GM20431 (cell line): Measurements from ENCODE around the gene STAM.
"Not testable (repeated sequence)": the region's sequence is repeated elsewhere in the genome, so short reads cannot be mapped to it uniquely, and the experiment has no call there.

Experiments used
- in situ Hi-C: fragments of 300-500 bp; cut with MseI, MboI; formaldehyde crosslinking; loops from one replicate; pipeline ENCODE4 v1.15.0; 2020; ENCODE audit warnings: low sequenced_read_pairs; ENCODE audit not compliant: unreplicated experiment

Gene STAM

DNA sequence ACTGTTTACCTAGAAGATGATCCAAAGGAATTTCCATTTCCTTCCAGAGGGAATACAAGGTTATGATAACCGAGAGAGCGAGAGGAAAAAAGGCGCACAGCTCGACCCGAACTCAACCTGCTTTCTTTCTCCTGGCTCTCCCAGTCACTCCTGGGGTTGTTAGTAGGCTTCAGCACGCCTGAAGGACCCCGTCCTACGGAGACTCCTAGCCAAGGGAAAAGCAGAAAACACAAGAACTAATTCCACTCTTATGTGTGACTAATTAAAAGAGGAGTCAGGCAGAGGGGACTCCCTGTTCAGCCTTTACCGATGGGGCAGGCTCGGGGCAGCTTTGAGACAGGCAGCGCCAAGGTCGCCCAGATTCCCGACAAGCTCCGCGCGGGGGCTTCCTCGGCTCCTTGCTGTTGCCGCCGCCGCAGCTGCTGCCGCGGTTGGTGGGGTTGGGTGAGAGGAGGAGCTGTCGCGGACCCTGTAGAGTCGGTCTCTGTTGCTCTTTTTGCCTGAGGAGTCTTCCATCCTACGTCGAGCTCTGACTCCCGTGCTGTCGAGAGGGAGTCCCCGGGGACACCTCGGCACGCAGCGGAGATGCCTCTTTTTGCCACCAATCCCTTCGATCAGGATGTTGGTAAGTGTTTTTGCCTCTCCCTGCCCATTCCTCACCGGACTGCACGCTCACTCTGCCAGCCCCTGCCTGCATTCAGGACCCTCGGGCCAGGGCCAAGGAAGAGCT, at the start of gene STAM:
STAM (plus strand) TSS at position 397 of the 730 bp plus-strand sequence; CDS start at position 586, 189 bp downstream.
- in situ Hi-C loops = no loop called here

DNA sequence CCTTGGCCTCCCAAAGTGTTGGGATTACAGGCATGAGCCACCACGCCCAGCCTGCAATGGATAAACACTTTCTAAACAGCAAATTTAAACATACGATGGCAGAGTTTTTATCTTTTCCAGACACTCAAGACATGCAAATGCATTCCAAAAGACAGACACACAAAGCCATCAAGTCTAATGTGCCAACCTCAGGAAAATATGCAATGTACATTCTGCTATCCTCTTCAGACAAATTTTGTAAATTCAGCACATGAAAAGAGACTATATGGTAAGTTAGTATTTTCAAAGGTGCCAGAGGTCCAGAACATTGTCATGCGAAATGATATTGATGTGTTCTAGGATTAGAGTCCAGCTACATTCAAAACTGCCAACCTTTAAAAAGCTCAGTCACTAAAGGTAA, 46.6 kb upstream of the STAM start:
- in situ Hi-C loops = no loop called here

DNA sequence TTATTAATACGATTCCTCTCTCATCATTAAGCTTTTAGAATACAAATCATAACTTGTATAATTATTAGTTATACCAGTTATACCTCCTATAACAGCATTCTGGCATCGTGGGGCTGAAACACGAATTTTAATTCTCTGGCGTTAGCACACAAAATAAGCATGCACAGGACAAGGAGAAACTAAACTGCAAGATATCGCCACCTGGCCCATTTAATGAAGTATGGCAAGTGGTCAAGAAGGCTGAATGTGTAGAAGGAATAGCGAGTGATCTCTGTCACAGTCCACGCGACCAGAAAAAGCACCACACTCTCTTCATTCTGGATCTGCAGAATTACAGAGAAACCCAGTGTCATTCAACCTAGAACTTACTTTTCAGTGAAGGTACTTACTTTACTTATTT, 44.9 kb upstream of the STAM start:
- in situ Hi-C loops = no loop called here

DNA sequence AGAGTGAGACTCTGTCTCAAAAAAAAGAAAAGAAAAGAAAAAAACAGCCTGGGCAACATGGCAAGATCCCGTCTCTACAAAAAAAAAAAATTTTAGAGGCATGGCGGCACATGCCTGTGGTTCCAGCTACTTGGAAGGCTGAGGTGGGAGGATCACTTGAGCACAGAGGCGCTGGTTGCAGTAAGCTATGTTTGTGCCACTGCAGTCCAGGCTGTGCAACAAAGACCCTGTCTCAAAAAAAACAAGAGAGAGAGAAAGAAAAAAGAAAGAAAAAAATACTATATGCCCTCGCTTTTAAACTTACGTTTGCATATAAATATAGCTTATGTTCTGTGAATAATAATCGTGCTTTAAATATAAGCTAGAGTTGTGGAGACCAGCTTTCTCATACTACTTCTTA, 38.0 kb upstream of the STAM start:
- in situ Hi-C loops = loop anchor here (10.0 to 25.0 kb wide), 2 partner anchors 139 to 256 kb away; no protein-coding TSS in a partner anchor

DNA sequence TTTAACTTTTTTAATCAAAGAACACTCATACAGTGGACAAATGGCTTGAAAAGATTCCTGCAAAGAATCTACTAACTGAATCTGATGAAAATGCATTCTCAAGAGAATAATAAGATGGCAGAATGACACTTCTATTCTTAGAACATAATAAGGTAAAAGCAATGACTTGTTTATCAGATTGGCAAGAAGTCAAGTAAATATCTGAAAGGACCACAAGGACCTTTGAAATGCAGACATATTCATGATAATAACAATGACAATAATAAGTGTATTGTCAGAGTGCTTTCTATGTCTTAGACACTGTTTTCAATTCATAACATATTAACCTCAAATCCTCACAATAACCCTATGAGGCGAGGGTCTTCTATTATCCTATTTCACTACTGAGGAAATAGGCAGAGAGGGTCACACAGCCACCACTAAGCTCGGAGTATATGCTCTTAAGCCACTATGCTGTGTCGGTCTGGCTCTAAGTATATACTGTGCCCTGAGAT, 37.4 kb upstream of the STAM start:
- in situ Hi-C loops = loop anchor here (10.0 to 25.0 kb wide), 2 partner anchors 138 to 256 kb away; no protein-coding TSS in a partner anchor

DNA sequence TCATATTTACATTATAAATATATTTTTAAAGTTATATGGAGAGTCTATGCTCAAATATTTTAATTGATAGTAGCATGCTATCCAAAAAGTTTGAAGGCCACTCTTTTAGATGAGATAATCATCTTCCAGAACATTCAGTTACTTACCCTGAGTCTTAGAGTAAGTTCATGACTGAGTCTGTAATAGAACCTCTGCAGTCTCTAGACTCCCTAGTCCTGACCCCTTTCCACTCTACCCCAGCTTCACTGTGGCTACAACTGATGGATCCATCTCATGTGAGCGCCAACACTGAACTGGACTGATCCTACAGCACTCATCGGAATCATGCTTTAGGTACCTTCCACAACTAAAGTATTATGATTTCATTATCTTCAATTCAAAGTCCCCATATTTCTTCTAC, 36.9 kb upstream of the STAM start:
- in situ Hi-C loops = loop anchor here (10.0 to 25.0 kb wide), 2 partner anchors 138 to 255 kb away; no protein-coding TSS in a partner anchor

DNA sequence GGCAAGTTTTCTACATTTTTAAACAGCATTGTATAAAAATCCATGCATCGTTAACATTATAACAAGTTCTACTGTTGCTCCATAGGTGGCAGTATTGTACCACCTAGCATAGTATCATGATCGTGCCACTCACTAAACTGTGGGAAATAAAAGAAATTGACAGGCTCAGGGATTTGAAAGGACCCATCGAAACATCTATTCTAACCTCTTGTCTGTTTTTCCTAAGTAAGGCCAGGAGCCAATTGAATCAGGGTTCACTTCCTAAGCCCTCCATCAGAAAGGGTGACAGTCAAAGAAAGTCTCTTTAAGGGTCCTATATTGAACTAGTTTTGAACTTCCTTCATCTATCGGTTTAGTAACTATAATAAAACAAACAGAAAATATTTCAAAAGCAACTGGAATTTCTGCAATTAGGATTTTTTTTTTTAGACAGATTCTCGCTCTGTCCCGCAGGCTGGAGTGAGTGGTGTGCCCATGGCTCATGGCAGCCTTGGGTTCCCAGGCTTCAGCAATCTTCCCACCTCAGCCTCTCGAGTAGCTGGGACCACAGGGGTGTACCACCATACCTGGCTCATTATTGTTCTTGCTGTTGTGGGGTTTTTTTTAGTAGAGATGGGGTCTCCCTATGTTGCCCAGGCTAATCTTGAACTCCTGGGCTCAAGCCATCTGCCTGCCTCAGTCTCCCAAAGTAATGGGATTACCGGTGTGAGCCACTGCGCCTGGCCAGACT, 36.2 kb upstream of the STAM start:
- in situ Hi-C loops = loop anchor here (10.0 to 25.0 kb wide), 2 partner anchors 137 to 255 kb away; no protein-coding TSS in a partner anchor

DNA sequence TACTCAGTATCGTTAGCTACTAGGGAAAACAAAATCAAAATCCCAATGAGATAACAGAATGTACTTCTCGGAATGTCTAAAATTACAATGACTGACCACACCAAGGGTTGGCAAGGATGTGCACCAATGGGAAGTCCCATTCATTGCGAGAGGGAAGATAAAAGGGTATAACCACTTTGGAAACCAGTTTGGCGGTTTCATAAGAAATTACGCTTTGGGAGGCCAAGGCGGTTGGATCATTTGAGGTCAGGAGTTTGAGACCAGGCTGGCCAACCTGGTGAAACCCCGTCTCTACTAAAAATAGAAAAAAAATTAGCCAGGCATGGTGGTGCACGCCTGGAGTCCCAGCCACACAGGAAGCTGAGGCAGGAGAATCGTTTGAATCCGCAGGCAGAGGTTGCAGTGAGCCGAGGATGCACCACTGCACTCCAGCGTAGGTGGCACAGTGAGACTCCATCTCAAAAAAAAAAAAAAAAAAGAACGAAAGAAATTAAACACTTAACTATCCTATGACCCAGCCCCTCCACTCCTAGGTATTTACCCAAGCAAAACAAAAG, 34.4 kb upstream of the STAM start:
- in situ Hi-C loops = loop anchor here (10.0 to 25.0 kb wide), 2 partner anchors 135 to 253 kb away; no protein-coding TSS in a partner anchor

DNA sequence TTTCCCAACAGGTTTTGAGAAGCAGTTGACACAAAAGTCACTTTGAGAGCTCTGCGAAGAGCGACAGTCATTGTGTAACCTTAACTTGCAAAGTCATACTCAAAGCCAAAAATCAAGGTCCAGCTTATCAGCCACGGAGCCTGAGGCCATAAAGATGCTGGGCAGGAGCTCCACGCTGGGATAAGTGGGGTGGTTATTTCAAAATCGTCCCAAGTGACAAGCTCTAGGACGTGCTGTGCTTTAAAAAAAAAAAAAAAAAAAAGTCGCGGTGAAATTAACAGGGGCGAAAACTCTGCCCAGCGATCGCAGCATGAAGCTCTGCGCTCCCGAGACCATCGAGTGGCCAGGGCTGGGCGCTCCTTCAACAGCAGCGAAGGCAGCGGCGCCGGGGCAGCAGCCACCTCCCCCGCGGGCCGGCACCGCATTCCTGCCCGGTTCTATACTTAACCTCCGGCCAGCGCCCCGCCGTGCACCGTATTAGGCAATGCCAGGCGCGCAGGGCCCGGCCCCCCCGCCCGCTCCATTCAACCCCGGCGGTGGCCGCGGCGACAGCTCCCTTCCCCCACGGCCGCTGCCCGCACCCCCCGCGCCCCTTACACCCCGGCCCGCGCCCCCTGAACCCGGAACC, 27.4 kb upstream of the STAM start:
- in situ Hi-C loops = loop anchor here (25.0 kb wide), 1 partner anchor 246 kb away; no protein-coding TSS in a partner anchor

DNA sequence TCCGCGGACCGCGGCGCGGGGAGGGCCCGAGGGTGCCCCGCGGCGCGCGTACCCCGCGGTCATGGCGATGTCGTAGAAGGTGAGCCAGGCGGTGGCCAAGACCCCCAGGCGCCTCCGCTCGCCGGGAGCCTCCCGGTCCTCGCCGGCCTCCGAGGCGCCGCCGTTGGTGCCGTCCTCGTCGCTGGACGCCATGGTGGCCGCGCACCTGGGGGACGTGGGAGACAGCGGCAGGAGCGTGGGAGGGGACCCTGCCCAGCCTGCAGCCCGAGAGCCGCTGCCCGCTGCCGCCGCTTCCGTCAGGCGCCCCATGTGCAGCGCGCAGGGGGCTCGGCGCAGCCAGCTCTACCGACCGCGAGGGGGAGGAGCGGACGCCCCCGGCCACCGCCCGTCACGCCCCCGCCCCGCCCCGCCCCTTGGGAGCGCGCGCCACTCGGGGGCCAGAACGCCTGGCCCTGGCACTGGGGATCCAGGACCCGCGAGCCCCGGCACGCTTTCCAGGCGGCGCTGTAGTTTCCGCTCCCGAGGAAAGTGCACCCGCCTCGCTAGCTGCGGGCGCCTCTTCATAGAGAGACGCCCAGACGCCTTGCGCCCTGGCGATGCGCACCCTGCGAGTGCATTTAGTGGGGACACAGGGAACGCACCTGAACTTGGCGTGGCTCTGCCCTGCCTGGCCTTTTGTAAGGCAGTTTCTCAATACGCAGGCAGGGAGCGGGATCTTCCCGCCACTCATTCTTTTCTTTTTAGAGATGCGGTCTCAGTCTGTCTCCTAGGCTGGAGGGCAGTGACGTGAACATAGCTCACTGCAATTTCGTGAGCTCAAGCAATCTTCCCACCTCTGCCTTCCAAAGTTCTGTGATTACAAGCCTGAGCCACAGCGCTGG, 26.7 kb upstream of the STAM start, which contains the start of gene HACD1:
HACD1 (minus strand) TSS at position 344 of the 881 bp plus-strand sequence; CDS start at position 309, 35 bp downstream.
- in situ Hi-C loops = loop anchor here (25.0 kb wide), 1 partner anchor 245 kb away; no protein-coding TSS in a partner anchor

DNA sequence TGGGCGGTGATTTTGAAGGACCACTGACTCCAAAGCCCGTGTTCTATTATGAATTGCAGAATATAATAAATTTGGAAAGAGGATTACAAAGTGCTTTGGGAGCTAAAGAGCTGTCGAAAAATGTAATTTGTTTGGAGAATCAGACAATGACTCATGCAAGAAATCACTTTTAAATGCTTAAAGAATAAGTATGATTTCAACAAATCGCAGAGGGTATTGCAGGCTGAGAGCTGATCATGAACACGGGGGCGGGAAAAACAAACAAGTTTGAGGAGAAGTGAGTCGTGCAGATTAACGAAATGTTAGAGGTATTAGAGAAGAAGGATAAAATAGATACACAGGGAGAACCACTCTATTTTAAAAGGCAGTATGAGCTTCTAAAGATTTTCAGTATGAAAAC, 21.9 kb upstream of the STAM start:
- in situ Hi-C loops = loop anchor here (25.0 kb wide), 1 partner anchor 240 kb away; no protein-coding TSS in a partner anchor

DNA sequence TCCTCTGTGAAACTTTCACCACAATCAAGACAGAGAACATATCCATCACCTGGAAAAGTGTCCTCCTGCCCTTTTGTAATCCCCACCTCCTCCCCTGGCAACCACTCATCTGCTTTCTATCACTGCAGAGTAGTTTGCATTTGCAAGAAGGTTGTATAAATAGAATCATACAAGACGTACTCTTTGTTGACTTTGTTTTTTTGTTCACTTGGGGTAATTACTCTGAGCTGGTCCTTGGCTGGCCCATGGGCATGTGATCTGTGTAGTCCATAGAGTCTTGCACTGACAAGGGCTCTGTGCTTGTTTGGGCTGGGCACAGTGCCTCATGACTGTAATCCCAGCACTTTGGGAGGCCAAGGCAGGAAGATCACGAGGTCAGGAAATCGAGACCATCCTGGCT, 19.0 kb upstream of the STAM start:
- in situ Hi-C loops = loop anchor here (25.0 kb wide), 1 partner anchor 237 kb away; no protein-coding TSS in a partner anchor

DNA sequence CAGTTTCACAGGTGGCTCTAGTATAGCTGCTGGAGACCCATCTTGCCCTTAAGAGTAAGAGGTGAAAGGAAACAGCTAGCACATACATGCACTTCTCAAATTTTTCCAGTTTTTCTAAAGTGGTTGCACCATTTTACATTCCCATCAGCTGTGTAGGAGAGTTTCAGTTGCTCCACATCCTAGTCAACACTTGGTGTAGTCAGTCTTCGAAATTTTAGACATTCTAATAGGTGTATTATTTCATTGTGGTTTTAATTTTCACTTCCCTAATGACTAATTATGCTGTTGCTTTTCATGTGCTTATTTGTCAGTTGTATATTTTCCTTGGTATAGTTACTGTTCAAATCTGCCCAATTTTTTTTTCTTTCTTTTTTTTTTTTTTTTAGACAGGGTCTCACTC, 17.3 kb upstream of the STAM start:
- in situ Hi-C loops = no loop called here

DNA sequence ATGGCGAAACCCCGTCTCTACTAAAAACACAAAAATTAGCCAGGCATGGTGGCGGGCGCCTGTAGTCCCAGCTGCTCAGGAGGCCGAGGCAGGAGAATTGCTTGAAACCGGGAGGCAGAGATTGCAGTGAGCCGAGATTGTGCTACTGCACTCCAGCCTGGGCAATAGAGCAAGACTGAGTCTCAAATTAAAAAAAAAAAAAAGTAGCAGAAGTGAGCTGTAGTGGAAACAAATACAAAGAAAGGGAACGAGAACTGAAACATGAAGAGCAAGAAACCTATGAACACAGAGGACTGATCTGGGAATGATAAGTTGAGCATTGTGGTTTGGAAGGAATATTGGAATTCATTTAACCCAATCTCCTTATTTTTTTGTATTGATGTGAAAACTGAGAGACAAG, 11.4 kb upstream of the STAM start:
- in situ Hi-C loops = not testable (repeated sequence)

DNA sequence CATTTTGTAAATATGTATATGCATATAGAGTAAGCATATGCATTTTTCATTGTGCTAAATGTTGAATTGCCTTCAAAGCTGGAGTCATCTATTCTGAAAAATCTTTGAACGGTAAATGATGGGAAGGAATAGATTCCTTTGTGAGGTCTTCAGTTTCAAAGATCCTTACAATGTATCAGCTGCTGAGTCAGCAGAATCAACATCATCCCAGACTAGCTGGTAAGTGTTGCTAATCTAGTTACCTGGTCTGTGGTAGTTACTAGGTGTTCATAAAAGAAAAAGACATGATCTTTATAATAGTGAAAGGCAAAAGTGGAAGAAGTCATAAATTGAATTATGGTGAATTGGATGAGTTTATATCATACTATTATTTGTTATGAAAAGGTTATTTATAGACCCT, 10.6 kb upstream of the STAM start:
- in situ Hi-C loops = no loop called here

DNA sequence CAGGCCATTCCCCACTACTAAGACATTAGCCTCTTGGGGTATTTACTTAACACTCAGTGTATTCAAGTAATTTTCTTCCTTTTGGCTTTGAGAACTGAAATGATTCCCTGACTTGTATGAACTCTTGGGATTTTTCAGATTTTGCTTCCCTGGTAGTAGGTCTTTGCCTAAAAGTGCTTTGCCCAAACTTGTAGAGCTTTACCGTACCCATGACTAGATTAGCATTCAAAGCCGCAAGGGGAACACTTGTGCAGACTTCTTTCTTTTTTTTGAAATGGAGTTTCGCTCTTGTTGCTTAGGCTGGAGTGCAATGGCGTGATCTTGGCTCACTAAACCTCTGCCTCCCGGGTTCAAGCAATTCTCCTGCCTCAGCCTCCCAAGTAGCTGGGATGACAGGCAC, 6.1 kb upstream of the STAM start:
- in situ Hi-C loops = no loop called here

DNA sequence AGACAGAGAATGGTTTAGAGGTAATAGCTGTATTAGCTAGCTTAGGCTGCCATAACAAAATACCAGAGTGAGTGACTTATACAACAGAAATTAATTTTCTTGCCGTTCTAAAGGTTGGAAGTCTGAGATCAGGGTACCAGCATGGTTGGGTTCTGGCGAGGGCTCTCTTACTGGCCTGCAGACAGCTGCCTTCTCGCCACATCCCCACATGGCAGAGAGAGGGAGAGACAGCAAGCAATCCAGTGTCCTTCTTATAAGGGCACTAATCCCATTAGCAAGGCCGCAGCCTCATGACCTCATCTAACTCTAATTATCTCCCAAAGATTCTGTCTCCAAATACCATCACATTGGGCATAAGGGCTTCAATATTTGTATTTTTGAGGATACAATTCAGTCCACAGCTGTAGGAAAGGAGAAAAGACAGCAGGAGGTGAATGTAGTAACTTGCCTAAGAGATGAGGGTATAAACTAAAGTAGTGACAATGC, 3.6 kb upstream of the STAM start:
- in situ Hi-C loops = no loop called here

DNA sequence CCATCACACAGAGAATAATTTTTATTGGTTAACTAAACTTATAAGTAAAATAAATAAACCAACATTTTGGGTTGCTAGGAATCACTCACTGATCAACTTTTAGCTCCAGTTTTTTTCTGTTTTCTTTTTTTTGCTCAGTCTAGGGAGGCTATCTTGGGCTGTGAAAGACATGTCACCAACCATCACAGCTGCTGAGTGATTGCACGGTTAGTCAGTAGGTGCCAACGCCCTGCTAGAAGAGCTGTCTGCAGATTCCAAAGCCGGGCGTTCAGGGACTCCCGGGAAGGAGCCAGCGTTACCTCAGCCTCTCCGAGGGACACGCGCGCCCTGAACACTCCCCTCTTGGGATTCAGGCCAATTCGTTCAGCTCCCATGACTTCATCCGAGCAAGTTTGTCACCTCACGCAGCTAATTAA, 604 bp upstream of the STAM start:
- in situ Hi-C loops = no loop called here

DNA sequence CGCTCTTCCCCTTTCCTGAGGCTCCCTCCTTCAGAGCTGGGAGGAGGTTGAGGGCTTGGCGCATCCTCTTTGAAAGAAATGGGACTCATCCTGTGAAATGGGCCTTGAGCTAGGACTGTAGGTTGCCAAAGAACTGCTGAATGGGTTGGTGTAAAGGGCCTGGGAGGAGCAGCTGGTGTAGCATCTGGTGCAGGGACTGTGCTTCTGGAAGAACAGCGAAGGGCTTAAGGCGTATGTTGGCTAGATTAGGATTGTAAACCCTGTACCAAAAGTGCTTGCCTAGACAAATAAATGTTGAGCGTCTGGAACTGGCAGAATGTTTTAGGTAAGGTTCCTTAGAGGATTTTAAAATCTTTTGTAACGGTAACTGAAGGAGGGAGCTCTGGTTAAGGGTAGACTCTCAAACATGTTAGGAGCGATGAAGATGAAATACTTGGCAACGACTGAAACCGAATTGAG, 563 bp downstream of the STAM start:
- in situ Hi-C loops = no loop called here
